Activated CD8-positive, alpha-beta T cell treated with anti-CD3 and anti-CD28 coated beads for 36 hours (primary cell): ENCODE data around the gene PITPNC1. TPM values are rescaled to one million over a fixed set of nuclear protein-coding genes. Genes with fewer than 3 reads are reported as not detected.

ENCODE experiments used
- ATAC-seq: fragments of 200-7000 bp; cut with Tn5 transposase; one replicate; pipeline ENCODE4 v1.10.0; 2021; ENCODE audit warnings: mild to moderate bottlenecking, moderate library complexity
- CTCF ChIA-PET: fragments of 350-600 bp; sonication (Branson Sonifier 250); formaldehyde crosslinking; loops from one replicate; lab custom pipeline; 2021; ENCODE audit warnings: antibody characterized with exemption; lab: Charles Lee
- POLR2A ChIA-PET: fragments of 350-600 bp; sonication (Branson Sonifier 250); formaldehyde crosslinking; loops from one replicate; lab custom pipeline; 2021; ENCODE audit warnings: antibody characterized with exemption; lab: Charles Lee
- DNase-seq: peaks from one replicate; pipeline ENCODE4 v3.0.0-alpha.2; 2020
- H3K27ac Mint-ChIP-seq: one replicate; pipeline ENCODE4 v1.8.0; 2021; ENCODE audit warnings: mild to moderate bottlenecking, mixed read lengths
- H3K27me3 Mint-ChIP-seq: one replicate; pipeline ENCODE4 v1.8.0; 2021; ENCODE audit warnings: mixed read lengths
- H3K36me3 Mint-ChIP-seq: one replicate; pipeline ENCODE4 v1.8.0; 2021; ENCODE audit warnings: low read depth, mixed read lengths
- H3K4me1 Mint-ChIP-seq: one replicate; pipeline ENCODE4 v1.8.0; 2021; ENCODE audit warnings: low read depth, mixed read lengths
- H3K4me3 Mint-ChIP-seq: one replicate; pipeline ENCODE4 v1.8.0; 2021; ENCODE audit warnings: mild to moderate bottlenecking, moderate library complexity, mixed read lengths
- H3K9me3 Mint-ChIP-seq: one replicate; pipeline ENCODE4 v1.8.0; 2021; ENCODE audit warnings: mixed read lengths
- intact Hi-C: fragments of 100-400 bp; cut with micrococcal nuclease; formaldehyde crosslinking; loops from one replicate; pipeline ENCODE4 v1.10.0; 2022
- total RNA-seq, 2 experiments: library from RNA; stranded (reverse); gene quantifications; one replicate each; pipeline ENCODE4 v1.2.3, GENCODE V29; 2021
- TF ChIP-seq, protein P1 (sequence below): fragments of 200-600 bp; IDR thresholded peaks from one replicate; pipeline ENCODE4 v1.8.0; 2022; ENCODE audit warnings: antibody characterized with exemption, mild to moderate bottlenecking

The PITPNC1 gene
- total RNA-seq, 2 experiments from 2014 or later: 51.8 to 56.3 TPM

DNA sequence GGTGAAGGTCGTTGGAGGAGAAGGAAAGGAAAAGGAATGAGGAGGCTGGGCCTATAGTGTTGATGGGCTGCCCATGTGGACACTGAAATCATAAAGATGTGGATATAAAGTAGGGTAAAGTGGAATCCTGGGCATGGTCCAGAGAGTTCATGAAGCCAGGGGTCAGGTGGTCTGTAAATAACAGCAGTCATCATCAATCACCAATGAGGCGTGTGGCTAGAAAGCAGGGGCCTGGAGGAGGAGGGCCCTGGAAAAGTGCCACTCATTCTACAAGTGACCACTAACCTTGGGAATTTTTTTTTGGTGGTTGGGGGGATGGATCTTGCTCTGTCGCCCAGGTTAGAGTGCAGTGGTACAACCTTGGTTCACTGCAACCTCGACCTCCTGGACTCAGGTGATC lies 225.4 kb downstream of the PITPNC1 start:
- peak overlapping the region; percentile 20 for H3K27ac Mint-ChIP-seq
- no peak overlapping the region for H3K4me3 Mint-ChIP-seq
- DNase-seq: no peak
- peaks cover 23% of the 10 kb centered on the region for H3K4me1 Mint-ChIP-seq
- intact Hi-C loops: loop anchor here (5.0 kb wide), 1 partner anchor 225 kb away; the partner anchor contains the start of gene PITPNC1
- H3K36me3 Mint-ChIP-seq: no peaks in the 10 kb centered on the region
- H3K27me3 Mint-ChIP-seq: no peaks in the 10 kb centered on the region
- ATAC-seq: no peak
- ChIA-PET POLR2A (interaction anchor here (1.1 to 1.3 kb wide), 2 partner anchors 223 to 260 kb away, joined by 3 read pairs; no protein-coding TSS in a partner anchor), CTCF (interaction anchor here (0.6 to 6.9 kb wide), 12 partner anchors 10 to 235 kb away, joined by 3 to 55 read pairs (median 3); partner anchors contain the start of gene PITPNC1)
- TF ChIP-seq, protein P1, sequence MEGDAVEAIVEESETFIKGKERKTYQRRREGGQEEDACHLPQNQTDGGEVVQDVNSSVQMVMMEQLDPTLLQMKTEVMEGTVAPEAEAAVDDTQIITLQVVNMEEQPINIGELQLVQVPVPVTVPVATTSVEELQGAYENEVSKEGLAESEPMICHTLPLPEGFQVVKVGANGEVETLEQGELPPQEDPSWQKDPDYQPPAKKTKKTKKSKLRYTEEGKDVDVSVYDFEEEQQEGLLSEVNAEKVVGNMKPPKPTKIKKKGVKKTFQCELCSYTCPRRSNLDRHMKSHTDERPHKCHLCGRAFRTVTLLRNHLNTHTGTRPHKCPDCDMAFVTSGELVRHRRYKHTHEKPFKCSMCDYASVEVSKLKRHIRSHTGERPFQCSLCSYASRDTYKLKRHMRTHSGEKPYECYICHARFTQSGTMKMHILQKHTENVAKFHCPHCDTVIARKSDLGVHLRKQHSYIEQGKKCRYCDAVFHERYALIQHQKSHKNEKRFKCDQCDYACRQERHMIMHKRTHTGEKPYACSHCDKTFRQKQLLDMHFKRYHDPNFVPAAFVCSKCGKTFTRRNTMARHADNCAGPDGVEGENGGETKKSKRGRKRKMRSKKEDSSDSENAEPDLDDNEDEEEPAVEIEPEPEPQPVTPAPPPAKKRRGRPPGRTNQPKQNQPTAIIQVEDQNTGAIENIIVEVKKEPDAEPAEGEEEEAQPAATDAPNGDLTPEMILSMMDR: no peak
- H3K9me3 Mint-ChIP-seq: no peaks in the 10 kb centered on the region

DNA sequence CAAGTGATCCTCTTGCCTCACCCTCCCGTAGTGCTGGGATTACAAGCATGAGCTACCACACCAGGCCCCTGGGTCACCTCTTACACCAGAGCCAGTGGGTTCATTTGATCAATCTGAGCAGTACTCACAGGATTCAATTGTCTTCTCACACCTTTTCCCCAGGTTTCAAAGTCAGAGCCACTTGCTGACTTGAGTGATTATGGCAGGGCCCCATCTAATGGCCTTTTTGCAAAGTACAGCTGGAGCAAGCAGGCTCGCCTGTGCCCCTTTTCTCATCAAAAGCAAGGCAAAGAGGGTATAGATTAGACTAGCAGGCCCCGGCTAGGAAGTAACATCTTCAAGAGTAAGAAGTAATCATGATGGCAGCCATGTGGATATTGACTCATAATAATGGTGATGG lies 225.9 kb downstream of the PITPNC1 start:
- Mint-ChIP-seq H3K4me3 (no peak overlapping the region), H3K4me1 (peaks cover 23% of the 10 kb centered on the region), H3K27me3 (no peaks in the 10 kb centered on the region), H3K9me3 (no peaks in the 10 kb centered on the region), H3K36me3 (no peaks in the 10 kb centered on the region), H3K27ac (peak overlapping the region; percentile 44)
- TF ChIP-seq, protein P1: peak; percentile 65
- intact Hi-C loops: loop anchor here (5.0 kb wide), 1 partner anchor 226 kb away; the partner anchor contains the start of gene PITPNC1
- ATAC-seq (peak; percentile 95), DNase-seq (peak; percentile 70)
- ChIA-PET CTCF (interaction anchor here (0.6 to 6.9 kb wide), 15 partner anchors 10 to 236 kb away, joined by 3 to 55 read pairs (median 3); partner anchors contain the start of gene PITPNC1), POLR2A (interaction anchor here (1.3 kb wide), 1 partner anchor 223 kb away, joined by 3 read pairs; no protein-coding TSS in a partner anchor)

DNA sequence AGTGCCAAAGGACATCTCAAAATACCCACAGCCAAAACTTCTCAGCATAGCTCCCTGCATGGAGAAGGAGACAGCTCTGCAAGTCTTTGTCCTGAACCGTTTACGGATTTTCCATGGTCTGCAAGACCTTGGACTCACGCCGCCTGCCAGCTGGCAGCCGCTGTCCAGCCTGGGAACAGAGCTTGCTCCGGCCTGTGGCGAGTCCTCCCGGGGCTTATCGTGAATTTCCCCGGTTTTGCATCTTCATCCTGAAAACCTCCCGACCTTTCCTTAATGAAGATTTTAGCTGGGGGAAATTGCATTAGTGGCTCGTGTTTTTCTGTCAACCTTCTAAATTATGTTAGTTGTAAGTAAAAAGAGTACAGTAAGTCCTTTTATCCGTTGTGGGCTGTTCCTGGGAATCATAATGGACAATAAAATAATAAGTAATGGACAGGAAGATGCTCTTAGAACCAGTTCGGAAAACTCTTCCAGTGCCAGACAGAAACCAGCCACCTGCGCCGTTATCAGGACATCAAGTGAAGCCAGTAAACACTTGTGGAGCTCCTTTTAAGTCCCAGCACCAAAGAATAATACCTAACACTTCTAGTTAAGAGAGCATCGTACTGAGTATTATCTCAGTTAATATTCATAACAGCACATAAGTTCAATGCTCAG lies 228.3 kb downstream of the PITPNC1 start:
- Mint-ChIP-seq H3K36me3 (no peaks in the 10 kb centered on the region), H3K4me3 (no peak overlapping the region), H3K4me1 (peaks cover 21% of the 10 kb centered on the region), H3K27me3 (no peaks in the 10 kb centered on the region), H3K9me3 (no peaks in the 10 kb centered on the region), H3K27ac (no peak overlapping the region)
- TF ChIP-seq, protein P1: no peak
- intact Hi-C loops: no loop called here
- CTCF ChIA-PET: interaction anchor here (0.8 to 6.9 kb wide), 5 partner anchors 10 to 231 kb away, joined by 3 to 55 read pairs (median 5); no protein-coding TSS in a partner anchor
- POLR2A ChIA-PET: no interaction called here
- no peak for DNase-seq
- no peak for ATAC-seq

DNA sequence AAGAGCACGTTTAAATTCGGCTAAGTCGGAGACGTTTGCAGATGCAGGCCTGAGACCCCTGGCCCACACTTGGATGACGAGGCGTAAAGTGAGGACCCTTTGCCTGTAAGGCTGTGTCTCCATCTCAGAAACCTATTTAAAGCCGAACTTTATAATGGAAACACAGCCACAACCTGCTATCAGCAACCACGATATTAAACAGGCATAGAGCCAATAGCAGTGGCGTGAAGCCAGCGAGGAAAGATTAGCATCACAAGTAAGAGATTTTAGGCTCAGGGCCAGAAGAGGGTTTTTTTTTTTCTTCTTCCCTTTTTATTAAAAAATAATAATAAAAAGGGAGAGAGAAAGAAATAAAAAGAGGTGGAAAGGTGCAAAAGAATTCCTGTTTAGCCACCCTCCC lies 229.4 kb downstream of the PITPNC1 start:
- ChIA-PET CTCF (interaction anchor here (1.3 to 6.9 kb wide), 3 partner anchors 83 to 232 kb away, joined by 5 to 55 read pairs (median 9); no protein-coding TSS in a partner anchor), POLR2A (interaction anchor here (0.6 kb wide), 1 partner anchor 443 kb away, joined by 3 read pairs; no protein-coding TSS in a partner anchor)
- ATAC-seq (no peak), DNase-seq (no peak)
- intact Hi-C loops: no loop called here
- Mint-ChIP-seq H3K4me1 (peaks cover 18% of the 10 kb centered on the region), H3K27me3 (no peaks in the 10 kb centered on the region), H3K4me3 (no peak overlapping the region), H3K9me3 (no peaks in the 10 kb centered on the region), H3K27ac (no peak overlapping the region), H3K36me3 (no peaks in the 10 kb centered on the region)
- TF ChIP-seq, protein P1: no peak
